H1 (cell line): ENCODE measurements around the gene CRABP1. TPM values are rescaled to one million over a fixed set of nuclear protein-coding genes. Genes with fewer than 3 reads are reported as not detected.

ENCODE experiments used
- CTCF ChIA-PET: fragments of 300-600 bp; sonication (Branson Sonifier 250); formaldehyde crosslinking; loops from one replicate; lab custom pipeline; 2021; ENCODE audit not compliant: partially characterized antibody; lab: Charles Lee
- POLR2A ChIA-PET: fragments of 300-600 bp; sonication (Branson Sonifier 250); formaldehyde crosslinking; loops from one replicate; lab custom pipeline; 2021; ENCODE audit warnings: inconsistent platforms; ENCODE audit not compliant: partially characterized antibody; lab: Charles Lee
- DNase-seq, 2 experiments: peaks; one replicate each; pipeline versions ENCODE4 v3.0.0 to v3.0.0-alpha.2; 2010 to 2022; ENCODE audit warnings: low spot score in 2 of 2, low read depth in 1 of 2, mixed read lengths in 1 of 2
- FAIRE-seq: peaks from 2 replicates; lab custom pipeline; 2011; peaks lifted over from hg19 to GRCh38; lab: Jason Lieb, UNC
- H2AFZ ChIP-seq: 2 replicates; pipeline ENCODE4 v1.8.1; 2012; ENCODE audit warnings: low read length, inconsistent platforms
- H2AK5ac ChIP-seq: 2 replicates; pipeline ENCODE4 v1.6.1; 2013; ENCODE audit warnings: low read depth, low read length
- H2BK120ac ChIP-seq: replicated peaks from 2 replicates; pipeline ENCODE3; 2013; ENCODE audit warnings: low read depth, low read length, inconsistent platforms
- H2BK12ac ChIP-seq: 2 replicates; pipeline ENCODE4 v1.6.1; 2013; ENCODE audit warnings: low read depth, low read length
- H2BK15ac ChIP-seq: 2 replicates; pipeline ENCODE4 v1.6.1; 2013; ENCODE audit warnings: low read length
- H2BK20ac ChIP-seq: 2 replicates; pipeline ENCODE4 v1.6.1; 2013; ENCODE audit warnings: low read length
- H2BK5ac ChIP-seq: 2 replicates; pipeline ENCODE4 v1.6.1; 2013; ENCODE audit warnings: low read depth, low read length
- H3K14ac ChIP-seq: 2 replicates; pipeline ENCODE4 v1.6.1; 2013; ENCODE audit warnings: inconsistent platforms; ENCODE audit not compliant: insufficient read length
- H3K18ac ChIP-seq: 2 replicates; pipeline ENCODE4 v1.6.1; 2013; ENCODE audit warnings: low read length; ENCODE audit errors: extremely low read depth
- H3K23ac ChIP-seq: 2 replicates; pipeline ENCODE4 v1.6.1; 2013; ENCODE audit warnings: inconsistent platforms; ENCODE audit not compliant: insufficient read length
- H3K23me2 ChIP-seq: 2 replicates; pipeline ENCODE4 v1.6.1; 2013; ENCODE audit warnings: low read depth, low read length
- H3K27ac ChIP-seq: 2 replicates; pipeline ENCODE4 v1.6.1; 2011; ENCODE audit warnings: low read depth, low read length, inconsistent platforms
- H3K27me3 ChIP-seq, 4 experiments: replicated peaks in 1 of 4; 1 replicate in 1 of 4; 2 replicates in 3 of 4; pipeline versions ENCODE4 v1.6.1 to v1.8.1; 2011 to 2013; ENCODE audit warnings: low read length in 3 of 4, mild to moderate bottlenecking in 3 of 4, inconsistent platforms in 2 of 4, mixed read lengths in 2 of 4, moderate library complexity in 1 of 4; ENCODE audit not compliant: control insufficient read depth in 3 of 4, insufficient read depth in 3 of 4; ENCODE audit errors: extremely low read depth in 1 of 4
- H3K36me3 ChIP-seq, 4 experiments: 2 replicates each; pipeline versions ENCODE4 v1.6.1 to v1.8.1; 2011 to 2013; ENCODE audit warnings: mild to moderate bottlenecking in 4 of 4, low read length in 3 of 4, moderate library complexity in 2 of 4, control low read depth in 1 of 4, inconsistent platforms in 1 of 4; ENCODE audit not compliant: insufficient read depth in 4 of 4, control insufficient read depth in 2 of 4
- H3K4ac ChIP-seq: replicated peaks from 2 replicates; pipeline ENCODE3; 2013; ENCODE audit warnings: low read length, low read depth, mixed read lengths, inconsistent platforms; ENCODE audit not compliant: insufficient read length
- H3K4me1 ChIP-seq, 4 experiments: replicated peaks in 1 of 4; 1 replicate in 1 of 4; 2 replicates in 3 of 4; pipeline versions ENCODE4 v1.6.1 to v1.8.1; 2011 to 2013; ENCODE audit warnings: low read length in 3 of 4, inconsistent platforms in 2 of 4, mixed read lengths in 1 of 4; ENCODE audit not compliant: insufficient read depth in 4 of 4, control insufficient read depth in 3 of 4
- H3K4me2 ChIP-seq, 2 experiments: 2 replicates each; pipeline versions ENCODE4 v1.6.1 to v1.8.1; 2011 to 2013; ENCODE audit warnings: low read depth in 2 of 2, low read length in 2 of 2, control low read depth in 1 of 2, inconsistent platforms in 1 of 2, mild to moderate bottlenecking in 1 of 2; ENCODE audit not compliant: insufficient read depth in 1 of 2
- H3K4me3 ChIP-seq, 4 experiments: fragments of 200-600, 300-600 bp in 1 of 4; sonication (generic), shearing (Covaris generic), sonication (Bioruptor Twin) in 1 of 4; 2 replicates each; pipeline versions ENCODE4 v1.5.1 to v1.8.1; 2011 to 2016; ENCODE audit warnings: low read length in 4 of 4, low read depth in 3 of 4, control low read depth in 2 of 4, inconsistent platforms in 2 of 4, mild to moderate bottlenecking in 2 of 4, mixed read lengths in 1 of 4, moderate library complexity in 1 of 4; ENCODE audit not compliant: insufficient read depth in 2 of 4; ENCODE audit errors: extremely low read depth in 1 of 4
- H3K56ac ChIP-seq: replicated peaks from 2 replicates; pipeline ENCODE3; 2013; ENCODE audit warnings: low read depth, mild to moderate bottlenecking, mixed read lengths, low read length, inconsistent platforms; ENCODE audit not compliant: insufficient read length
- H3K79me1 ChIP-seq: 2 replicates; pipeline ENCODE4 v1.6.1; 2013; ENCODE audit warnings: low read depth, low read length, control low read depth
- H3K79me2 ChIP-seq, 2 experiments: 2 replicates each; pipeline versions ENCODE4 v1.6.1 to v1.8.1; 2012 to 2013; ENCODE audit warnings: low read length in 2 of 2, mild to moderate bottlenecking in 2 of 2, inconsistent platforms in 1 of 2; ENCODE audit not compliant: insufficient read depth in 2 of 2, control insufficient read depth in 1 of 2
- H3K9ac ChIP-seq, 4 experiments: replicated peaks in 1 of 4; 1 replicate in 1 of 4; 2 replicates in 3 of 4; pipeline versions ENCODE4 v1.6.1 to v1.8.1; 2011 to 2013; ENCODE audit warnings: low read depth in 3 of 4, low read length in 3 of 4, control low read depth in 2 of 4, mild to moderate bottlenecking in 2 of 4, moderate library complexity in 2 of 4, inconsistent platforms in 1 of 4; ENCODE audit errors: extremely low read depth in 1 of 4
- H3K9me3 ChIP-seq, 2 experiments: 2 replicates each; pipeline versions ENCODE4 v1.6.1 to v1.8.1; 2012 to 2013; ENCODE audit warnings: mild to moderate bottlenecking in 2 of 2, moderate library complexity in 2 of 2, control low read depth in 1 of 2, inconsistent platforms in 1 of 2, low read depth in 1 of 2, low read length in 1 of 2, mixed read lengths in 1 of 2; ENCODE audit not compliant: insufficient read depth in 2 of 2
- H4K20me1 ChIP-seq, 2 experiments: replicated peaks in 1 of 2; 2 replicates each; pipeline versions ENCODE3 to v1.8.1; 2011 to 2013; ENCODE audit warnings: inconsistent platforms in 2 of 2, low read length in 2 of 2, mild to moderate bottlenecking in 1 of 2; ENCODE audit not compliant: insufficient read depth in 2 of 2, control insufficient read depth in 1 of 2
- H4K5ac ChIP-seq: 2 replicates; pipeline ENCODE4 v1.6.1; 2013; ENCODE audit warnings: low read length, low read depth, mixed read lengths, inconsistent platforms; ENCODE audit not compliant: insufficient read length
- H4K8ac ChIP-seq: 2 replicates; pipeline ENCODE4 v1.8.0; 2013; ENCODE audit warnings: mild to moderate bottlenecking, moderate library complexity, low read length, inconsistent platforms; ENCODE audit not compliant: insufficient read depth; ENCODE audit errors: extremely low read depth
- H4K91ac ChIP-seq: replicated peaks from 2 replicates; pipeline ENCODE3; 2013; ENCODE audit warnings: low read length, mixed read lengths, inconsistent platforms; ENCODE audit not compliant: insufficient read length
- CHD1 ChIP-seq: IDR thresholded peaks from 2 replicates; pipeline ENCODE4 v1.6.1; 2012; ENCODE audit warnings: low read depth, low read length, improper control_type of control experiment
- EZH2 ChIP-seq: fragments of 200-600 bp; sonication (generic); IDR thresholded peaks from 2 replicates; pipeline ENCODE4 v1.7.1; 2012; ENCODE audit warnings: low read depth, mild to moderate bottlenecking, moderate library complexity, low read length, inconsistent platforms; ENCODE audit not compliant: severe bottlenecking
- FOSL1 ChIP-seq: IDR thresholded peaks from 2 replicates; pipeline ENCODE4 v1.6.1; 2011; ENCODE audit warnings: mild to moderate bottlenecking, low read depth, low read length, moderate library complexity; ENCODE audit not compliant: insufficient read depth
- JUN ChIP-seq: IDR thresholded peaks from 2 replicates; pipeline ENCODE4 v1.6.1; 2011; ENCODE audit warnings: low read depth, mild to moderate bottlenecking, improper control_type of control experiment, low read length
- KDM5A ChIP-seq: fragments of 200-600 bp; IDR thresholded peaks from 2 replicates; pipeline ENCODE4 v1.7.1; 2012; ENCODE audit warnings: mild to moderate bottlenecking, low read length, inconsistent platforms, mixed read lengths
- MAX ChIP-seq: IDR thresholded peaks from 2 replicates; pipeline ENCODE4 v1.6.1; 2012; ENCODE audit warnings: inconsistent platforms
- NRF1 ChIP-seq: IDR thresholded peaks from 2 replicates; pipeline ENCODE4 v1.6.1; 2011; ENCODE audit warnings: mild to moderate bottlenecking, low read depth, low read length, improper control_type of control experiment
- RNF2 ChIP-seq: fragments of 200-900, 300-1000 bp; sonication (generic); IDR thresholded peaks from 2 replicates; pipeline ENCODE4 v1.7.1; 2016; ENCODE audit warnings: borderline replicate concordance, low read depth, mild to moderate bottlenecking, antibody characterized with exemption, low read length; ENCODE audit not compliant: poor library complexity, severe bottlenecking; ENCODE audit errors: missing control alignments
- SIRT6 ChIP-seq: IDR thresholded peaks from one replicate; pipeline ENCODE4 v1.7.1; 2012; ENCODE audit warnings: low read length, inconsistent platforms
- SRF ChIP-seq: IDR thresholded peaks from 2 replicates; pipeline ENCODE4 v1.6.1; 2011; ENCODE audit warnings: mild to moderate bottlenecking, low read depth, low read length, moderate library complexity
- WGBS, 2 experiments: shearing (Covaris generic) in 1 of 2; methylation state at CpG; one replicate each; pipeline versions ENCODE4 v1.1.6 to v1.1.7; 2013 to 2015; ENCODE audit warnings: low lambda C conversion rate in 2 of 2, mixed read lengths in 2 of 2, inconsistent platforms in 1 of 2, low coverage in 1 of 2, missing lambda C conversion rate in 1 of 2; ENCODE audit not compliant: insufficient replicate concordance in 2 of 2, insufficient coverage in 1 of 2, insufficient read length in 1 of 2; ENCODE audit errors: extremely low coverage in 1 of 2, missing lambda C conversion rate in 1 of 2; 5-methylcytosine and 5-hydroxymethylcytosine counted together
- polyA plus RNA-seq, 7 experiments: library from polyadenylated mRNA; depleted of rRNA in 3 of 7; stranded (reverse) in 5 of 7; unstranded in 2 of 7; fragments of >200 nt in 5 of 7; fragments of 200-250 nt in 2 of 7; gene quantifications; 1 replicate in 5 of 7; 2 replicates in 1 of 7; 4 replicates in 1 of 7; pipeline versions ENCODE4 v1.2.1 to v1.2.3, GENCODE V29; 2011 to 2013; ENCODE audit warnings: missing spikeins in 2 of 7, mixed read lengths in 2 of 7
- total RNA-seq: library from RNA; stranded (reverse); fragmentation: NEBNext Ultra II Directional; extraction: Animal tissue kit (Norgen Biotek cat#: 25700); gene quantifications from 2 replicates; pipeline ENCODE4 v1.2.1, GENCODE V29; 2021

CRABP1 gene
- total and polyA plus RNA-seq, 2 of the 8 experiments (the other 6 are each of a cell fraction or from before 2014, with no cell fraction given): 385 to 655 TPM

- Histone ChIP-seq H3K4me3 (peak overlapping the region; percentile 23 to 66 (median 38); a peak in 6 of 8 replicates), H4K8ac (no peak overlapping the region), H2AK5ac (no peak overlapping the region), H3K4ac (no peak overlapping the region), H4K20me1 (no peaks in the 10 kb centered on the region), H3K27me3 (peaks cover 0 to 24% (median 16%) of the 10 kb centered on the region in 4 experiments; a peak in 5 of 7 replicates), H3K4me1 (peaks cover 2 to 17% (median 8%) of the 10 kb centered on the region in 4 experiments; a peak in 5 of 7 replicates), H3K9me3 (no peaks in the 10 kb centered on the region), H3K79me2 (peaks cover 0 to 9% of the 10 kb centered on the region in 2 experiments; a peak in 1 of 4 replicates), H3K14ac (no peak overlapping the region), H3K27ac (no peak overlapping the region), H3K18ac (peak overlapping the region; percentile 32), H2BK5ac (peak overlapping the region; percentile 35; the same call in 1 of the 2 replicates), H3K23ac (no peak overlapping the region), H4K5ac (no peak overlapping the region), H2BK120ac (no peak overlapping the region), H4K91ac (peak overlapping the region; percentile 70), H2BK15ac (peak overlapping the region; percentile 95; the same call in 1 of the 2 replicates), H3K9ac (no peak overlapping the region), H3K56ac (no peak overlapping the region), H3K23me2 (peaks cover 13% of the 10 kb centered on the region), H2AFZ (0 out of 2 replicates have a peak overlapping the region, but pooled peaks have one; percentile 0), H2BK12ac (peak overlapping the region; percentile 92; the same call in 1 of the 2 replicates), H3K36me3 (peaks cover 2 to 15% (median 8%) of the 10 kb centered on the region in 4 experiments; a peak in 5 of 8 replicates), H2BK20ac (peak overlapping the region; percentile 93; the same call in 1 of the 2 replicates), H3K79me1 (no peaks in the 10 kb centered on the region), H3K4me2 (peak overlapping the region; percentile 68 to 82)
- WGBS, 2 experiments: 39% methylated on average over 17 of the region's 17 CpGs; no CpG with 5 or more reads in 1 of the 2 experiments
- POLR2A ChIA-PET: interaction anchor here (1.0 to 2.8 kb wide), 13 partner anchors 8 to 98 kb away, joined by 3 to 15 read pairs (median 7); partner anchors contain the start of genes IREB2 and SKIC8
- CTCF ChIA-PET: interaction anchor here (0.5 to 5.4 kb wide), 13 partner anchors 10 to 279 kb away, joined by 3 to 30 read pairs (median 4); no protein-coding TSS in a partner anchor
- FAIRE-seq (no peak), DNase-seq (peak in 1 of 2 experiments; percentile 65)
- TF ChIP-seq FOSL1 (no peak), NRF1 (no peak), RNF2 (no peak), JUN (no peak), CHD1 (no peak), SRF (no peak), SIRT6 (no peak), MAX (no peak), KDM5A (no peak), EZH2 (no peak)
Measured at GRCh38 chr15:78339559-78339958, 594 bp upstream of the CRABP1 start.
